Measurements from ENCODE around the gene HDAC9.

HDAC9 gene

DNA sequence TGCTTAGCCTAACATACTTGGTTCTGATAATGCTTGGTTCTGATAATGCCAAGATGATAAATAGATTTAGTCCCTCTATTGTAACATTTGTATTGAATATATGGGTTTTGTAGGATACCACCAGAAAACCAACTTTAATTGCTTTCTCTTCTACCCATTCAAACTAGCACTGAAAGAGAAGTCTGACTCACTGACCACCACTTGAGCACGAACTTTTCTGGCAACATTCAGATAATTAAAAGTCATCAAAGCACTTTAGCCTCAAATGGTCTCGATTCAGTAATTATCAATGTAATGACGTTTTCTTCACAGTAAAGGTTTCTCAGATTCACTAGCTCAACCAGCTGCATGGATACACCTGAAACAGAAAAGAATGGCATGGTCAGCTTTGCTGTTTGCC, 63.0 kb downstream of the HDAC9 start:
- DNase-seq (ENCODE audit: low read depth): no peak

DNA sequence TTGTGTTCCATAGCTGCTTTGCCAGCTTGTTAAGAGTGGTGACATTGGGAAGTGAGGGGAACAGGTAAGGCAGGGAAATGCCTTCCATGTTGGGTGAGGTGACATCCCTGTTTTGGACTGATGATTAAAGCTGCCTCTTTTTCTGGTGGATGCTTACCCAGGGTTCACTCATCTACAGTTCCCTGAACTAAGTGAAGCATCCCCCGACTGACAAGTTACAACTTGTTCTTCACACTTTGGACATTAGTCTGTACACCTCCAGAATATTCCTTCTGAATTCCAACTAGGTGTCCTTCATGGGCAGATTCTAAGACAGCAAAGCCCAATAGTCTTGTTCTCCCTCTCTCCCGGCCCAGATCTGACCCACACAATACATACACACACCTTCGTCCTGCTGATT, 63.4 kb downstream of the HDAC9 start:
- no peak for DNase-seq (ENCODE audit: low read depth)

DNA sequence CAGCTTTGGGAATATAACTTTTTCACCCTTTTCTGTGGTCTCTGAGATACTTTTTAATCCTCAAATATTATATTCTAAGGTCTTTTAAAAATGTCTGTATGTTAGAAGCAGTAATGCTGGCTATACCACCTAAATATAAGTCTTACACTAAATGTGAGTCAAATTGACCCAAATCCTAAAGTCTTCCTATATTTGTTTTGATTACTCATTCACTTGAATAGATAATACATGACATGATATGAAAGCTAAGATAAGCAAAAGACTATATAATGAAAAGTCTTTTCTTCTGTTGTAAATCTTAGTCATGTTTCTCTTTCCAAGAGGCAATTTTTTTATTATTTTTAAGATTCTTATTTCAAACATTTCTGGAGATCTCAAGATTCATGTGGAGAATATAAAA, 64.2 kb downstream of the HDAC9 start:
- DNase-seq (ENCODE audit: low read depth): no peak

DNA sequence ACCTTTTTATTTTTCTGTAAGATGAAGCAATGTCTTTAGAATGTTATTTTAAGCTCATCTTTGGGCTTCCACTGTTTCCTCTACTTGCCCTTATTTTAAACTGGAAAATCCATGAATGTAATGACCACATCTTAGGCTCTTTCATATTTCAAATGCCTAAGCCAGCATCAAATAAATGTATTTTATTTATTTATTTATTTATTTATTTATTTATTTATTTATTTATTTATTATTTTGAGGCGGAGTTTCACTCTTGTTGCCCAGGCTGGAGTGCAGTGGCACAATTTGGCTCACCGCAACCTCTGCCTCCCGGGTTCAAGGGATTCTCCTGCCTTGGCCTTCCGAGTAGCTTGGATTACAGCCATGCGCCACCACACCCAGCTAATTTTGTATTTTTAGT, 69.2 kb downstream of the HDAC9 start:
- DNase-seq (ENCODE audit: low read depth): no peak

DNA sequence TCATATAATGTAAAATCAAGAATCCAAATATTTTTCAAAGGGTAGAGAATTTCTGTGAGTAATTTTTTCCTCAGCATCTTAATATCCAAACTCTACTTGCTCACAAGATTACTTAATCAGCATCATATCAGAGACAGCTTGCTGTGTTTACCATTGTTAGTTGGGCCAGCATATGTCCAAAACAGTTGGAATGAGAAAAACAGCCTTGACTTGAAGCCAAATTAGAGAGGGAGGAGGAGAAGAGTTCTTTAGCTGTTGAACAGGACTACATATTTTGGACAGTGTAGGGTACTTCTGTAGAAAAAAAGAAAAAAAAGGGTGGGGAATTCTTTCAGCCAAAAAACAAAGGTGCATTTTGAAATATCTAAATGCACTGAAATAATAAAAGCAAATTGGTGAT, 69.8 kb downstream of the HDAC9 start:
- no peak for DNase-seq (ENCODE audit: low read depth)

DNA sequence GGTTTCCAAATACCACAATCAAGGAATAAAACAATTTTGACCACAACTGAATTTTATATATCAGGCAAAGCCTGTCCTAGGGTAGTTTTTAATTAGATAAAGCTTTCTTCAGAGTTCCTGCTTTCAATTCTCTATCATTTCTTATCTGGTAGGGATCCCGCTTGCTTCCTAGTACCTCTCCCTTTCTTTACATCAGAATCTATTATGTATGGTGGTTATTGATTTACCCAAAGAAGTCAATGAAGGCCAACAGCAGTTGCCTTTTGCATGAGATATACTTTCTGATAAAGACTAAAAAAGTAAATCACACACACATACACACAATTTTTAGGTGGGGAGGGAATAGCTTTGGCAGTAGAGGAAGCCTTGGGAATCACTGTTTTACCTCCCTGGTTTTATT, 70.7 kb downstream of the HDAC9 start:
- DNase-seq (ENCODE audit: low read depth): no peak

DNA sequence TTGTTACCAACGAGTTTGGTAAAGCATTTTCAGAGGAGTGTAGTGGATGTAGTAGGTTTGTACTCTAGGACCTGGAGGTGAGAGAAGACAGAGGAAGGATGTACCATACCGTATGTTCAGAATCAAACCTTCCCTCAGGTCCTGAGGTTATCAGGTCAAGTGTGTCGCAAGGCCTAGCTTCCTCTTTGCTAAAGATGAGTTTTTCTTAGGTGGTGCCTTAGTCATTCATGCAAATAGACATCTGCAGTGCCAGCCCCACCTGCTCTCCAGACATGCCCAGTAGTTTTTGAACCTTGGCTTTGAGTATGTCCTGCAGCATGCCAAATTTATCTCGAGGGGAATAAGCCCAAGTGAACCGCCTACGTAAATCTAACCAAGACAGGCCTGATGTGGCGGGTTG, 71.3 kb downstream of the HDAC9 start:
- DNase-seq (ENCODE audit: low read depth): no peak

DNA sequence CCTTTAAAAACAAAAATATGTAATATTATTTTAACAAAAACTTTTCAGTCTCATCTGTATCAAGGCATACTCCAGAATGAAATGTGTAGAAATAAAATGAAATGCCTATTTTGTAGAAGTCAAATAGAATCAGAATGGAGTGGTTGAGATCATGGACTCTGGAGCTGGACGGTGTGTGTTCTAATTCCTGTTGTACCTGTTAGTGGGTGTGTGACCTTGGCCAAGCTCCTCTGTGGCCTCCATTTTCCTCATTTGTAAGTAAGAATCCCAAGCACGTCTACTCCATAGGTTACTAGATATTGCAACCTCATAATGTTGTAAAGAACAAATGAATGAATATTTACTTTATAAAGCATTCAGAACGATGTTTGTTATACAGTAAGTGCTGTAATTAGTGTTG, 74.9 kb downstream of the HDAC9 start:
- DNase-seq (ENCODE audit: low read depth): no peak

DNA sequence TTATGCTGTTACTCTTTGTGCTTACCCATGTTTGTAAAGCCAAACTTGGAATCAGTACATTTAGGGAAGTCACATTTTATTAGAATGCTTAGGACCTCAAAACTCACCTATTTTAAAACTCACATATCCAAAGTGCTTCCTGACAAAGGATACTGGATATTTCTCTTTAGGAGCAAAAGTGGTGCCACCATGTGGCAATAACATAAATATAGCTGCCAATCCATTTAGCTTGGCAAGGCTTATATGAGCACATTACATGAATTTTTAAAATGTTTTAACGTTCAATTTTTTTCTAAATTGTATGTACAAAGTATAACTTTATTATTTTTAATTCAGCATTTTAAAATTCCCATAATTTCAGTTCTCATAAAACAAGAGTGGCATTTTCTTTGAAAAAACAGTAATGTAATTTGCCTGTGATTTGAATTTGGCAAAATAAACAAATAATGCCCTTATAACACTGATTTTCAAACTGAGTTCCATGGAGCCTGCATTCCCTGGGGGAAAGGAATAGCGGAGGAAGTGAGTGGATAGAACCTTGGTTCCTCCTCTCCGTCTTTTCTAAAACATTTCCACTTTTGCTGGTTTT, 75.4 kb downstream of the HDAC9 start:
- DNase-seq (ENCODE audit: low read depth): no peak

DNA sequence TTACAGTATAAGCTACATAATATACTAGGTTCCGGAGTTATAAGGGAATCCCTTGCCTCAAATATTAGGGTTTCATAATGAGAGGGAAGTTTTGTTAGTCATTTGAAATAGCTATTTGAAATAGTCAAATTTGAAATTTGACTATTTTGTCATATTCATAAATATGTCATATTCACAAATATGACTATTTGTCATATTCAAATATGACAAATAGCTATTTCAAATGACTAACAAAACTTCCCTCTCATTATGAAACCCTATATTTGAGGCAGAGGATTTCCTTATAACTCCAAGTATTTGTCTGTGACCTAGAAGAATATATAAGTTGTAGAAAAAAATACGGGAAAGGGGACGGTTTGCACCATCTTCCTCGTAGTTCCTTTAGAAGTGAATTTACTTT, 76.6 kb downstream of the HDAC9 start:
- no peak for DNase-seq (ENCODE audit: low read depth)

DNA sequence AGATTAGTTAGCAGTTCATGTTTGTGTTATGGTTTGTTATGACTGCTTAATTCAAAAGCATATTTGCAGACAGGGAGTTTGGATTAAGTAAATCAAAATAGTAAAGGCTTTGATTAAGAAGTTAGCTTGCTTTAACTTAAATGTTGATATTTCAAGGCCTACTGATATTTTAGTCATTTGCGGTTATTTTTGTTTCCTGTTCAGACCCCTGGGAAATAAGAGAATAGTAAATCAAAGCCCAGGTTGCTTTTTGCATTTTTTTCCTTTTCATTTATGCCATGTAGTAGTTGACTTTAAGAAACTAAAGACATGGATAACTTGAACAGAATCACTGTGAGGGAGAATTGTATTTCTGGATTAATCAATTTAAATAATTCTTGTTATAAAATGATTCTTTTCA, 77.3 kb downstream of the HDAC9 start:
- no peak for DNase-seq (ENCODE audit: low read depth)

DNA sequence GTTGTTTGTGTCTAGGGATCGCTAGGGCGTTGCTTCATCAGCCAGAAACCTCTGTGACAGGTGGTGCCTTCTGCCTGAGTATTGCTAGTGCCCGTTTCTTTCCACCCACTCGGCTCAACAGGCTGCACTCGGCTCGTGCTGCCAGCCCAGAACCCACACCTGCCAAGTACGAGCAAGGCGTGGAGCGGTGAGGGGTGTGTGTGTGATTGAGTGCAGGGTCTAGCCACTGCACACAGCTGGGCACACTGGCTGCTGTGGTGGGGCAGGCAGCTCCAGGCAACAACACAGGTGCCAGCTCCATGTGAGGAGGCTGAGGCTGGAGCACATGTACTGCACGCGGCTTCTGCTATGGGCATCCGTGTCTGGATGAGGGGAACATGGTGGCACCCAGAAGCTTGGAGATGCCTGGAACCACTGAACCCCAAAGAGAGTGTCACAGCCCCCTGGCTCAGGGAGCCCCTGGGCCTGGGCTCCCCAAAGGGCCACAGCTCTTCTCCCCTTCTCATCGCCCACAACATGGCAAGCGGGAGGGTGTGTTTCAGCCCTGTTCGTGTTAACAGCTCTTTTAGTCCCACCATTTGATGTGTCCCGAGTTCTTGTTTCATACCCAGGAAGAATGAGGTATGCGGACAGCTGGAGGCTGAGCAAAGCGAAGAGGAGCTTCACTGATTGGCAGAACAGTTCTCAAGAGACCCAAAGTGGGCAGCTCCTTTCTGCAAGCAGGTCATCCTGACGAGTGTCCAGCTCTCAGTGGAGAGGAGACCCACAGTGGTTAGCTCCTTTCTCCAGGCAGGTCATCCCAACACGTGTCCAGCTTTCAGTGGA, 78.1 kb downstream of the HDAC9 start:
- DNase-seq (ENCODE audit: low read depth): no peak

DNA sequence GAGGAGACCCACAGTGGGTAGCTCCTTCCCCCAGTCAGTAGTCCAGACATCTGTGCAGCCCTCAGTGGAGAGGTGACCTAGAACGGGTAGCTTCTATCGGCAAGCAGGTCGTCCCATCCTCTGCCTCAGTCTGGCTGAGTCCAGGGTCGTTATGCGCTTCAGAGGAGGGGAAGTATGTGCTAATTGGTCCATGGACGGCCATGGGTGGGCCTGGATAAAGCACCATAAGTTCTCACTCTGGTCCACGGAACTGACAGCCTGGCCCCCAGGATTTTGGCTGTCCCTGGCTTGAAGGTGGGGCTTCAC, 78.6 kb downstream of the HDAC9 start:
- DNase-seq (ENCODE audit: low read depth): no peak

DNA sequence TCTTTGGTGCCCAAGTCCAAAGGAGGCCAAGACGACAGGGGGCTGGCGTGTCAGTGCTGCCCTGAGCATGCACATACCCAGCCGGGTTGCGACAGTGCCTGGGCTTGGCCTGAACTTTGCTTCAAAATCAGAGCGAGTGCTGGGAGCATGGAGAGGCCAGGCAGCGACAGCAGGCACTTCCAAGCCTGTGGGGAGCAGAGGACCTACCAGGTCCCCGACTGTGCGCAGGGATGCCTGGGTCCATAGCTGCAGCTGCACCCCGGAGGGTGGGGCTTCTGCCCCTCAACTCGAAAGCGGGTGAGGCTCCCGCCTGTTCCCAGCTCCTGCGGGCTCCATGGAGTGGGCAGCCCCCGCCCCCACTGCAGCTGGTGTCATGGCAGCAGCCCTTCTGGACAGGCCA, 79.1 kb downstream of the HDAC9 start:
- no peak for DNase-seq (ENCODE audit: low read depth)

DNA sequence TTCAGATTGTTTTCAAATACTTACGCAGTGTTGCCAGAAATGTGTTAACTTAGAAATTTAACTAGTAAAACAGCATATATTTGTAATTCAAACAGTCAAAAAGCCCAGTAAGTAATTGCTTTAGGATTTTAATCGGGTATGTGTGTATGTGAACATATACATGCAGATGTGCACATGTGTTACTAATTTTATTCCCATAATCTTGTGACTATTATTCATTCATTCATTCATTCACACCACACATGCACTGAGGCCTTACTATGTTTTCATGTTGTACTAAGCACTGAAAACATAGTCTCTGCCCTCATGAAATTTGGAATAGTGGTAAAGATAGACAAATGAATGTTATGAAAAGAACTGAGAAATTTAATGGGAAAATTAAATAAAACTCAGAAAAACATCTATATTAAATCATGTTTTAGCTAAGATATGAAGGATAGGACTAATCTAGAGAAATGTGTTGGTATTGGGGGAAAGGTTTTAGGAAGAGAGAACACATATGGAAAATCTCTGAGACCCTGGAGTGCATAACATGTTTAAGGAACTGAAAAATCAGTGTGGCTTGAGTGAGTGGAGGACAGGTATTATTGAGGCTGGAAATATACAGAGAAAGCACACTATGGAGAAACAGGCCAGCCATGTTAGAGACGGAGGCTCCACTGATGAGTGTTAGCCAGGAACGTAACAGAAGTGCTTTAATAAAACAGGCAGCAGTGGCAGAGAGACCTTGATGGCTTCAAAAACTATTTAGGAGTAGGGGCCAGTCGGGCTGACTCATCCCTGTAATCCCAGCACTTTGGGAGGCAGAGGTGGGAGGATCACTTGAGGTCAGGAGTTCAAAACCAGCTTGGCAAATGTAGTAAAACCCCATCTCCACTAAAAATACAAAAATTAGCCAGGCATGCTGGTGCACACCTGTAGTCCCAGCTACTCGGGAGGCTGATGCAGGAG, 80.3 kb downstream of the HDAC9 start:
- DNase-seq (ENCODE audit: low read depth): no peak

DNA sequence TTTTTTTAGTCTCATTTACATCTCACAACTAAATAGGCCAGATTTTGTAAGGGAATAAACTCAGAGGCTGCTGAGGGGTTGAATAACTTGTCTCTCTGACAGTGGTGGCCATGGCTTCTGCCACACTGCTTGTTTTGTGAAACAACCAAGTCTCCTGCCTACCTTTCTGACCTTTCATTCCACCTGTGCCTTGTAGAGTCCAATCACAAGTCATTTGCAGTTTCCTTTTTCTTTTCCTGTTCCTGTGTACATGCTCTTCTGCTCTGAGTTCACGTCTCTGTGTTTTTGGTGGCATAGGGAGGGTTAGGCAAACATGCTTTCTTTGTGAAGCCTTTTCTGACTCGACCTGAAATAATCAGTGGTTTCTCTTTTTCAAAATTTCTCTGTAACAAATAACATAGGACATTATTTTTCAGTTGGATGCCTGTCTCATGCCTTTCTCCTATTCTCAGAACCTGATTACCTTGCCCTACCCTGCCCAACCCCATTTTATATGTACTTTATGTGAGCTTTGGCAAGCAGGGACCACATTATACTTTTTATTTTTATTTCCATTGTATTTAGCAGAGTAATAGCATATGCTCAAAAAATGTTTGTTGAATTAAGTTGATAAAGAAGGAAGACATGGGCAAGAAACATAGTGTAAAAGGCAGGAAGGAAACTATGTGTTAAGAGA, 81.7 kb downstream of the HDAC9 start:
- DNase-seq (ENCODE audit: low read depth): no peak

DNA sequence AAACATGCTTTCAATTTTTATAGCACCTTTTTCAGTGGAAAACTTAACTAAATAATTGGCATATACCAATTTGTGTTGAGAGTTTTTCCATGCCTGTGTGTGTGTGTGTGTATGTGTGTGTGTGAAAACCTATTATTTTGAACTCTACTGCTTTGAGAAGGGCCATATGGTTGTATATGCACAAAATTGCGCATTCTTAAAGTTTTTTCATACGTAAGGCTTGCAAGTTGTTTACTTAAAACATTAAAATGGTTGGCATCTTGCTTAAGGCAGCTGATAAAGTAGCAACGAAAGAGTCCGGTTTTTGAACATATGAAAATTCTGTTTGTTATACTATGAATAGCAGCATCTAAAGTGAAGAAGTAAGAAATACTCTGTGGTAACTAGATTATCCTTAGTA, 84.1 kb downstream of the HDAC9 start:
- DNase-seq (ENCODE audit: low read depth): no peak

DNA sequence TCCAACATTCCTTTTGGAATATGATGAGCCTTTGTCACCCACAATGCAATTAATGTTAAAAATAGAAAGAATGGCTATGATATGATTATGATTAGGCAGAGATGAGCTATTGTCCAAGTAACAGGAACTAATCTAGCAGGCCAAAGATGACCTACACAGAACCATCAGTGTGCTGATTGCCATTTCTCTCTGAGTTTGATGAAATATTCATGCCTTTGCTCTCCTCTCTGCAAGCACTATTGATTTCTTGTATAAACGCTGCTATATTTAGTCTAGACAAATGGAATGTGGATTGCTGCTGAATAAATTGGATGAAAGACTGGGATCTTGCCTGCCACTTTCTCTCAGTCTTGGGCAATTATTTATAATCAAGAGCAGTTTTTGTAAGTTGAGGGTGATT, 85.4 kb downstream of the HDAC9 start:
- DNase-seq (ENCODE audit: low read depth): no peak

DNA sequence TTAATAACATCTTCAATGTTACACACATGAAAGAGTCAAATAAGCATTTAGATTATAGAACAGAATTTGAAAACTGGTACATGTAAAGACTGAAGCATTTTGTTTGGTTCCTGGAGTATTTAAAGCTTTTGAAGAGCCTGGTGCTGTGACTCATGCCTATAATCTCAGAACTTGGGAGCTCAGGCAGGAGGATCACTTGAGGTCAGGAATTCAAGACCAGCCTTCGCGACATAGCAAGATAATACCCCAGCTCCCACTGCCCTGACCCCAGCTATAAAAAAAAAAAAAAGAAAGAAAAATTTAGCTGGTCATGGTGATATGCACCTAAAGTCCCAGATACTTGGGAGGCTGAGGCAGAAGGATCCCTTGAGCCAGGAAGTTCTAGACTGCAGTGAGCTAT, 87.8 kb downstream of the HDAC9 start:
- DNase-seq (ENCODE audit: low read depth): no peak

DNA sequence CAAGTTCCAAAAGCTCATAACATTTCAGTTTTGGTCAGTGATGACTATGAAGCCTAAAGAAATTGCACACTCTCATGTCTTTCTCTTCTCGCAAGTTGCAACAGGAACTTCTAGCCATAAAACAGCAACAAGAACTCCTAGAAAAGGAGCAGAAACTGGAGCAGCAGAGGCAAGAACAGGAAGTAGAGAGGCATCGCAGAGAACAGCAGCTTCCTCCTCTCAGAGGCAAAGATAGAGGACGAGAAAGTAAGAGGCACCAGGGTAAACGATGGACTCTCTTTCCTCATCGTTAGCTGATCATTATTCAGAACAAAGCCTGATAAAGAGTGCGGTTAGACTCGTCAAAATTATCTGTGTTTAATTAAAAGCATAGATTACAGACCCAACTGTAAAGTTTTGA, 94.7 kb downstream of the HDAC9 start:
- no peak for DNase-seq (ENCODE audit: low read depth)

DNA sequence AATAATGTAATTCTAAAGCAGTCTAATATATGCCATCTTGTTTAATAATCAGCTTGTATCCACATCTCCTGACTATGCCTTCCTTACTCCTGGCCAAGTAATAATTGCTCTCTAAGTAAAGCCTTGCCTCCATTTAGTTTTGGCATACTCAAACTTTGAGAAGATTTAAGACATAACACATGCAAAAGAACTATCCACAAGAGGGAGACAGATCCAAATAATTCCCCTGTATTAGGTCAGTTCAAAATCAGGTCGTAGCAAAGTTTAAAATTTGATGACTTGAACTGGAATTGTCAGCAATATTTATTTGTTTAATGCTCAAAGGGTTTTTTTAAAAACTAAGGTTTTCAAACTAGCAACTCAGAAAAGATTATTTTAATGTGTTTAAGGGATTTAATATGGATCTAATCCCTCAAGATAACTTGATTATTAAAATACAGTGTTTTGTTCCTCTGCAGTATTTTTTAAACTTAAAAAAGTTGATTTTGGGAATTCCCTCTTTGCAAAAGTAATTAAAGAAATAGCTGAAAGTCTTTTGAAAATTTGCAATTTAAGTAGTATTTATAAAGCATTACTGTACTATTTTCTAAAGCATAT, 95.3 kb downstream of the HDAC9 start:
- DNase-seq (ENCODE audit: low read depth): no peak

DNA sequence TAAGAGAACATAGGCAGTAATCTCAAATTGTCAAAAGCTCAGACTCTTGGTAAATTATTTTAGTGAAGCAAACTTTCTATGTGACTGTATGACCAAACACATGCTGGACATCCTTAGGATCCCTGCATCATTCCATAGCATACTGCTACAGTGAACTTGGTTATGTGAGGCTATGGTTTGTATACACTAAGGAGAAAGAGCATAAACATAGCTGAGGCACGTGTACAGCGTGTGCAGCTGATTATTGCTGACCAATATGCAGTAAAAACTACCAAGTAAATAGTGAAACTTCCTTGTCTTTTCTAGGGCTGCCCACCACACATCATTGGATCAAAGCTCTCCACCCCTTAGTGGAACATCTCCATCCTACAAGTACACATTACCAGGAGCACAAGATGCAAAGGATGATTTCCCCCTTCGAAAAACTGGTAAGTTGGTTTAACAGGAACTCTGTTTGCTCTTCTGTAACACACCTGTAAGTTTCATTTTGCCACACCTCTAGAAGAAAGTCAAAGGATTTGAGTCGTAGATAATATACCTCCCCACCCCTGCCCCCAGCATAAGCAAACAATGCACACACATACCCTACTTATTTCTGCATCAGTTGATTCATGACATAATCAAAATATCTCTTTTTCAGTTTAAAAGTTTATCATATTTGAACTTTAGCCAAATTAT, 98.2 kb downstream of the HDAC9 start:
- no peak for DNase-seq (ENCODE audit: low read depth)
